ENCODE measurements around the gene NAGK. TPM values are rescaled to one million over a fixed set of nuclear protein-coding genes. Genes with fewer than 3 reads are reported as not detected.
"Not testable (repeated sequence)": the region's sequence is repeated elsewhere in the genome, so short reads cannot be mapped to it uniquely, and the experiment has no call there.

NAGK gene
- total RNA-seq, 1 donor from 2014 or later: 75.2 TPM

GRCh38 chr2:71101656-71102055 is 33.2 kb downstream of the NAGK start:
- peaks cover 4% of the 10 kb centered on the region for H3K9me3 Mint-ChIP-seq
- intact Hi-C loops (cut with micrococcal nuclease): no loop called here
- no peak overlapping the region for H3K27ac Mint-ChIP-seq
- H3K27me3 Mint-ChIP-seq (ENCODE audit: insufficient read depth): peaks cover 10% of the 10 kb centered on the region
- H3K4me1 Mint-ChIP-seq (ENCODE audit: low read depth): no peaks in the 10 kb centered on the region
- H3K36me3 Mint-ChIP-seq (ENCODE audit: low read depth): peaks cover 1% of the 10 kb centered on the region
- no peak for DNase-seq (ENCODE audit: low spot score)
- no peak overlapping the region for H3K4me3 Mint-ChIP-seq

GRCh38 chr2:71102981-71103681 is 34.7 kb downstream of the NAGK start:
- H3K36me3 Mint-ChIP-seq (ENCODE audit: low read depth): peaks cover 1% of the 10 kb centered on the region
- no peak for DNase-seq (ENCODE audit: low spot score)
- H3K4me3 Mint-ChIP-seq: no peak overlapping the region
- no peaks in the 10 kb centered on the region for H3K4me1 Mint-ChIP-seq (ENCODE audit: low read depth)
- intact Hi-C loops (cut with micrococcal nuclease): no loop called here
- H3K9me3 Mint-ChIP-seq: peaks cover 4% of the 10 kb centered on the region
- H3K27ac Mint-ChIP-seq: no peak overlapping the region
- peaks cover 10% of the 10 kb centered on the region for H3K27me3 Mint-ChIP-seq (ENCODE audit: insufficient read depth)

GRCh38 chr2:71103809-71104208 is 35.4 kb downstream of the NAGK start:
- no peak overlapping the region for H3K4me3 Mint-ChIP-seq
- H3K27me3 Mint-ChIP-seq (ENCODE audit: insufficient read depth): peaks cover 10% of the 10 kb centered on the region
- H3K27ac Mint-ChIP-seq: no peak overlapping the region
- DNase-seq (ENCODE audit: low spot score): no peak
- intact Hi-C loops (cut with micrococcal nuclease): no loop called here
- H3K9me3 Mint-ChIP-seq: peaks cover 4% of the 10 kb centered on the region
- H3K4me1 Mint-ChIP-seq (ENCODE audit: low read depth): no peaks in the 10 kb centered on the region
- H3K36me3 Mint-ChIP-seq (ENCODE audit: low read depth): peaks cover 7% of the 10 kb centered on the region

GRCh38 chr2:71106463-71106862 is 38.0 kb downstream of the NAGK start:
- H3K27me3 Mint-ChIP-seq (ENCODE audit: insufficient read depth); H3K9me3 Mint-ChIP-seq; intact Hi-C loops (cut with micrococcal nuclease): not testable (repeated sequence)

GRCh38 chr2:71108091-71108490 is 39.6 kb downstream of the NAGK start:
- Mint-ChIP-seq H3K9me3 (peaks cover 4% of the 10 kb centered on the region), H3K4me1 (ENCODE audit: low read depth) (peaks cover 5% of the 10 kb centered on the region), H3K27ac (no peak overlapping the region), H3K36me3 (ENCODE audit: low read depth) (peaks cover 12% of the 10 kb centered on the region), H3K27me3 (ENCODE audit: insufficient read depth) (peaks cover under 1% of the 10 kb centered on the region), H3K4me3 (no peak overlapping the region)
- intact Hi-C loops (cut with micrococcal nuclease): no loop called here
- DNase-seq (ENCODE audit: low spot score): no peak

More at GRCh38 chr2:71106463-71106862, 38.0 kb downstream of the NAGK start:
- not testable (repeated sequence) for DNase-seq (ENCODE audit: low spot score); H3K4me1 Mint-ChIP-seq (ENCODE audit: low read depth); H3K27ac Mint-ChIP-seq; H3K4me3 Mint-ChIP-seq
- H3K36me3 Mint-ChIP-seq (ENCODE audit: low read depth): peaks cover 12% of the 10 kb centered on the region

GRCh38 chr2:71113843-71114242 is 45.4 kb downstream of the NAGK start:
- H3K4me3 Mint-ChIP-seq: no peak overlapping the region
- H3K36me3 Mint-ChIP-seq (ENCODE audit: low read depth): peaks cover 15% of the 10 kb centered on the region
- H3K9me3 Mint-ChIP-seq: no peaks in the 10 kb centered on the region
- no peak for DNase-seq (ENCODE audit: low spot score)
- intact Hi-C loops (cut with micrococcal nuclease): no loop called here
- no peak overlapping the region for H3K27ac Mint-ChIP-seq
- H3K4me1 Mint-ChIP-seq (ENCODE audit: low read depth): peaks cover 5% of the 10 kb centered on the region
- H3K27me3 Mint-ChIP-seq (ENCODE audit: insufficient read depth): no peaks in the 10 kb centered on the region

- intact Hi-C loops (cut with micrococcal nuclease): no loop called here
- no peaks in the 10 kb centered on the region for H3K9me3 Mint-ChIP-seq
- no peaks in the 10 kb centered on the region for H3K27me3 Mint-ChIP-seq (ENCODE audit: insufficient read depth)
- no peaks in the 10 kb centered on the region for H3K4me1 Mint-ChIP-seq (ENCODE audit: low read depth)
- H3K36me3 Mint-ChIP-seq (ENCODE audit: low read depth): peaks cover 11% of the 10 kb centered on the region
- no peak overlapping the region for H3K27ac Mint-ChIP-seq
- H3K4me3 Mint-ChIP-seq: no peak overlapping the region
- no peak for DNase-seq (ENCODE audit: low spot score)
These were observed 48.6 kb downstream of the NAGK start for GRCh38 chr2:71117063-71117462.

- intact Hi-C loops (cut with micrococcal nuclease): no loop called here
- Mint-ChIP-seq H3K27ac (no peak overlapping the region), H3K4me3 (no peak overlapping the region)
These were observed 51.7 kb downstream of the NAGK start for GRCh38 chr2:71120195-71120594.

GRCh38 chr2:71121479-71121878 is 53.0 kb downstream of the NAGK start:
- intact Hi-C loops (cut with micrococcal nuclease): no loop called here
- no peak for DNase-seq (ENCODE audit: low spot score)
- no peaks in the 10 kb centered on the region for H3K27me3 Mint-ChIP-seq (ENCODE audit: insufficient read depth)
- H3K4me3 Mint-ChIP-seq: no peak overlapping the region
- H3K9me3 Mint-ChIP-seq: no peaks in the 10 kb centered on the region
- no peaks in the 10 kb centered on the region for H3K4me1 Mint-ChIP-seq (ENCODE audit: low read depth)
- H3K27ac Mint-ChIP-seq: no peak overlapping the region
- peaks cover 15% of the 10 kb centered on the region for H3K36me3 Mint-ChIP-seq (ENCODE audit: low read depth)

More at GRCh38 chr2:71120195-71120594, 51.7 kb downstream of the NAGK start:
- no peaks in the 10 kb centered on the region for H3K9me3 Mint-ChIP-seq
- no peaks in the 10 kb centered on the region for H3K27me3 Mint-ChIP-seq (ENCODE audit: insufficient read depth)
- no peaks in the 10 kb centered on the region for H3K4me1 Mint-ChIP-seq (ENCODE audit: low read depth)
- peaks cover 13% of the 10 kb centered on the region for H3K36me3 Mint-ChIP-seq (ENCODE audit: low read depth)
- no peak for DNase-seq (ENCODE audit: low spot score)

GRCh38 chr2:71122387-71123298 is 54.2 kb downstream of the NAGK start:
- H3K27me3 Mint-ChIP-seq (ENCODE audit: insufficient read depth): no peaks in the 10 kb centered on the region
- DNase-seq (ENCODE audit: low spot score): no peak
- peaks cover 6% of the 10 kb centered on the region for H3K4me1 Mint-ChIP-seq (ENCODE audit: low read depth)
- H3K4me3 Mint-ChIP-seq: no peak overlapping the region
- intact Hi-C loops (cut with micrococcal nuclease): no loop called here
- peaks cover 15% of the 10 kb centered on the region for H3K36me3 Mint-ChIP-seq (ENCODE audit: low read depth)
- H3K9me3 Mint-ChIP-seq: no peaks in the 10 kb centered on the region
- no peak overlapping the region for H3K27ac Mint-ChIP-seq

GRCh38 chr2:71125506-71126294 is 57.3 kb downstream of the NAGK start:
- peaks cover 11% of the 10 kb centered on the region for H3K4me1 Mint-ChIP-seq (ENCODE audit: low read depth)
- H3K36me3 Mint-ChIP-seq (ENCODE audit: low read depth): peaks cover 14% of the 10 kb centered on the region
- H3K27me3 Mint-ChIP-seq (ENCODE audit: insufficient read depth): no peaks in the 10 kb centered on the region
- no peaks in the 10 kb centered on the region for H3K9me3 Mint-ChIP-seq
- no peak for DNase-seq (ENCODE audit: low spot score)
- no peak overlapping the region for H3K27ac Mint-ChIP-seq
- intact Hi-C loops (cut with micrococcal nuclease): no loop called here
- no peak overlapping the region for H3K4me3 Mint-ChIP-seq

GRCh38 chr2:71126957-71127356 is 58.5 kb downstream of the NAGK start:
- Mint-ChIP-seq H3K27ac (no peak overlapping the region), H3K4me1 (ENCODE audit: low read depth) (peaks cover 11% of the 10 kb centered on the region)

More at GRCh38 chr2:71126957-71127356, 58.5 kb downstream of the NAGK start:
- intact Hi-C loops (cut with micrococcal nuclease): no loop called here
- H3K9me3 Mint-ChIP-seq: no peaks in the 10 kb centered on the region
- no peak for DNase-seq (ENCODE audit: low spot score)
- H3K27me3 Mint-ChIP-seq (ENCODE audit: insufficient read depth): no peaks in the 10 kb centered on the region
- H3K4me3 Mint-ChIP-seq: no peak overlapping the region
- H3K36me3 Mint-ChIP-seq (ENCODE audit: low read depth): peaks cover 14% of the 10 kb centered on the region

Data from activated T-helper 1 cell treated with anti-CD3 and anti-CD28 coated beads, Interleukin-12 subunit alpha, Interleukin-12 subunit beta, Interleukin-2, Interleukin-4 antibody, amounts not matched to agents 30 ng/mL and 10 ng/mL and 1 ng/mL, durations not matched to agents 14 hours and 24 hours and 36 hours (primary cell).